G401 (cell line): Measurements from ENCODE around the gene EPS8L2. TPM values are rescaled to one million over a fixed set of nuclear protein-coding genes. Genes with fewer than 3 reads are reported as not detected.

ENCODE experiments used
- DNase-seq: peaks from one replicate; pipeline ENCODE4 v3.0.0-alpha.2; 2015; ENCODE audit warnings: low spot score
- in situ Hi-C: cut with HindIII; loops from 2 replicates; pipeline ENCODE4 v1.10.0; 2016; ENCODE audit warnings: low sequenced_read_pairs, mixed read lengths
- total RNA-seq: library from RNA; depleted of rRNA; stranded (reverse); fragments of >200 nt; shearing (Covaris generic); gene quantifications from 2 replicates; pipeline ENCODE4 v1.2.3, GENCODE V29; 2014

EPS8L2 gene
- total RNA-seq, 1 experiment from 2014 or later, result 27.9 TPM

- in situ Hi-C loops, result no loop called here
- DNase-seq, result no peak
These were observed 6.9 kb upstream of the EPS8L2 start for GRCh38 chr11:699116-699508.

DNA sequence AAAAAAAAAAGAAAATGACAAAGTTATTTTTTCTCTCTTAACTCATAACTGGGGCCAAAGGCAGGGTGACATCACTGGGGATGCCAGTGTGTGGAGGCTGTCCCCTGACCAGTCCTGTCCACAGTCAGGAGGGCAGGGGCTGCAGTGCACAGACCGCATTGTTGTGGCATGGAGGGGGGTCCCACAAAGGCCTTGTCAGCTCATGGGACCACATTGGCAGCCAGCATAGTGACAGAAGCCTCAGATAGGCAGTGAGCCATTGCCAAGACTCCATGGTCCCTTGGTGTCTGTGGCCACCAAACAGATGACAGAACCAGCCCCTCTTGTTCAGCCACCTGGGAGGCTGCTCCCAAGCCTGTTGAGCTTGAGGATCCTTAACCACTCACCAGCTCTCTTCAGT, 6.3 kb upstream of the EPS8L2 start:
- no peak for DNase-seq
- in situ Hi-C loops, result no loop called here

GRCh38 chr11:701741-702461, 4.1 kb upstream of the EPS8L2 start:
- in situ Hi-C loops, result no loop called here
- no peak for DNase-seq

- in situ Hi-C loops, result no loop called here
- peak; percentile 60 for DNase-seq
These were observed 3.3 kb upstream of the EPS8L2 start for GRCh38 chr11:702462-703461.

DNA sequence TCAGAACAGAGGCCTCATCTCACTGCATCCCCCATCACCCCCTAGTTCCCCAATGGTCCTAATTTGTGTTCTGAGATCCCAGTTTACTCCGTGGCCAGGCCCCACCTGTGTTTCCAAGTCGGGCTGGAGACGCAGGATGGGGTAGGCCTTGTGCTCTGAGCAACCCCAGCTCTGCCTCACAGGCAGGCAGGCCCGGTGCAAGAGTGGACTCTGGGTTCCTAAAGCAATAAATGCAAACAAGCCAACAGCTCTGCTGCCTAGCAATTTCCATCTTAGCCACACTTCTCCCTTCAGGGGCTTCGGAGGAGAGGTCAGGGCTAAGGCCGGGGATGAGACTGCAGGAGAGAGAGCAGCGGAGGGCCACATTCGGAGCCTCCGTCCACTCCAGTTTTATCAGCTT, 2.5 kb upstream of the EPS8L2 start:
- DNase-seq, result peak; percentile 12
- in situ Hi-C loops, result no loop called here

DNA sequence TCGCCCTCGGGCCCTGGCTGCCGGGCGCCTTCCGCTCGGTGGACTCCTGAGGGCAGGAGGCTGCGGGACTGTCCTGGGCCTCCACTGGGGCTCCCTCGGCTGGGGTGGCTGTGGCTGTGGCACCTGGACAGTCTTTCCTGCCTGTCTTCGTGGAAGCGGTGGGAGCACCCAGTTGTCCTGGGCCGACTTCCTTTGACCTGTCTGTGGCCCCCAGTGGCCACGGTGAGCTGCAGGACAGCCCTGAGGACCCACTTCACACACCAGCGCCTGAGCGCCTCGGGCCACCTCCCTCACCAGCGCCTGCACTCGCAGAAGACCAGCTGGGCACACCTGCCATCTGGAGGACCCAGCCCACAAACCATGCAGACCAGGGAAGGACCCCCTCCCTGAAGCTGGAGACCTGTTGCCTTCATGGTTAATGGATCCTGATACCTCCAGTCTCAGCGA, 1.8 kb upstream of the EPS8L2 start:
- in situ Hi-C loops, result no loop called here
- no peak for DNase-seq

GRCh38 chr11:704781-705645, 1.0 kb upstream of the EPS8L2 start:
- in situ Hi-C loops, result no loop called here
- no peak for DNase-seq

DNA sequence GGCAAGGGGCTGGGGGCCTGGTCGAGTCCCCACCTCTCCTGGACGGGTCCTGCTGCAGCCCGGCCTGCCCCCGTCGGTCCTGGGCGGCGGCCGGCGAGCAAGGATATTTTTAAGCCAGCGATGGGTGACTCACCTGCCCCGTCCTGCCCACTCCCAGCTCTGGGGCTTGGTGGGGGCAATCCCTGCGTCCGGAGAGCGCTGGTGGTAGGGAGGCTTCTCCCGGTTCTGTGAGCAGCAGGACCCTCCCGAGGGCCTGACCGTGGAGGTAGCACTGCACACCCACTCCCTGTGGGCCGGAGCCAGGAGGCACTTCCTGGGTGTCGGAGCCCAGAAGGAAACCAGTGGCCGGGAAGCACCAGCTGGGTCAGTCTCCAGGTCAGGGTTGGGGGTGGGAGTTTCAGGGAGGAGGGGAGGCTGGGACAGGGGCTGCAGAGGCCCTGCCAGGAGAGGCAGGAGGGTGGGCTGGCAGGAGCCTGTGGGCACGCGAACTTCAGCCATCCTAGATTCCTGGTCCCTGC, 467 bp downstream of the EPS8L2 start:
- no peak for DNase-seq
- in situ Hi-C loops, result no loop called here

DNA sequence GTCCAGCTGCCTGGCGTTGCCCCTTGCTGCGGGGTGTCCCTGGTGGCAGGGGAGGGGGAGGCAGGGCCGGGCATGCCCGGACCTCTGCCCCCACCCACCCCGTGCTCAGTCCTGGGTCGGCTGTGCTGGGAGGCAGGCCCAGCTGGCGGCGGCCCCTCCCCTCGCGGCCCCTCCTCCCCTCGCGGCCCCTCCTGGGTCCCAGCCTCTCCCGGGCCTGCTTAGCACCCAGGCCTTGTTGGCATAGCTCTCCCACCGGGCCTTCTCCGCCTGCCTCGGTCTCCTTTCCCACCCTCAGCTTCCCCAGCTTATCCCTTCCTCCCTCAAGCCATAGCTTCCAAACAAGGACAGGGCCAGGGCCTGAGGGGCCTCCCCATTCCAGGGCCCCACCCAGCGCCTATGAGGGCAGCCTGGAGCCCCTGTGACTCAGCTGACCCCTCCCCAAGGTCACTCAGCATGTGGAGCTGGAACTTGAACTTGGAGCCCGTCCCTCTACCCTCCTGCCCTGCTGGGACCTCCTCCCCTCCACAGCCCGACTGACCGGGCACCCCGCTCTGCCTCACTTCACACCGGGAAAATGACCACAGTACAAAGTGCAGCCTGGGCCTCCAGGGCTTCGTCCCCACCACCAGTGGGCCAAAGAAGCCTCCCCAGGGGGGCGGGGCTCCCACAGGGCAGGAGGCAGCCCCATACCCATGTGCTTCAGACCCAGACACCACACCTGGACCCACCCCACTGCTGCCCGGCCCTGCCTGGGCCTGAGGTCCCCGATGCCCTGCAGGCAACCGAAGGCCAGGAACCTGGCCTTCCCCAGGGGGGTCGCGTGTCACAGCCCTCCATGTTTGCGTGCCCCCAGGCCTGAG, 1.2 kb downstream of the EPS8L2 start:
- DNase-seq, result no peak
- in situ Hi-C loops, result no loop called here

- no peak for DNase-seq
- in situ Hi-C loops, result no loop called here
These were observed 1.9 kb downstream of the EPS8L2 start for GRCh38 chr11:707817-708420.

DNA sequence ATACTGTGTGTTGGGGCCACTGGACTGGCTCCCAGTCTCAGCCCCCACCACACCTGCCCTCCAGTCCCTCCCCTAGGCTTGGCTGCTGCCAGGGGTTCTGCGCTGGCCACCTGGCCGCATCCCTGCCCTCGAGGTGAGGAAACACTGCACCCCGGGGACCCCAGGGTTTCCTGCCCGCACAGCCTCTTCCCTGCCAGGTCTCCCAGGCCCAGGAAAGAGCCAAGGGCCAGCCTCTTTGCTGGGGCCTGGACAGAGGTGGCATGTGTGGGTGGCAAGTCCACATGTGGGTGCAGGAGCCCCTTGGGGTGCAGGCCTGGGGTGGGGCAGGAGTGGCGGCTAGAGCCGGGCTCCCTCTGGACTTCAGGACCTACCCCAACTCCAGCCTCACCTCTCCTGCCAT, 2.5 kb downstream of the EPS8L2 start:
- in situ Hi-C loops, result no loop called here
- no peak for DNase-seq

GRCh38 chr11:709109-709997, 3.3 kb downstream of the EPS8L2 start:
- no peak for DNase-seq
- in situ Hi-C loops, result no loop called here

GRCh38 chr11:714436-714835, 8.4 kb downstream of the EPS8L2 start:
- in situ Hi-C loops, result no loop called here
- no peak for DNase-seq

- DNase-seq, result no peak
- in situ Hi-C loops, result no loop called here
These were observed 13.4 kb downstream of the EPS8L2 start for GRCh38 chr11:719214-720016.

- in situ Hi-C loops, result no loop called here
- DNase-seq, result no peak
These were observed 14.1 kb downstream of the EPS8L2 start for GRCh38 chr11:720017-720641.
